IPS-18a (cell line): ENCODE data around the gene TCAP.
A peak's percentile ranks its signal among the peaks of the same experiment; 100 is the strongest.

Experiments used
- H3K27ac ChIP-seq: one replicate; pipeline ENCODE4 v1.5.1; 2013; ENCODE audit warnings: low read length
- H3K27me3 ChIP-seq: one replicate; pipeline ENCODE4 v1.6.1; 2013; ENCODE audit warnings: mild to moderate bottlenecking, low read length; ENCODE audit not compliant: control insufficient read depth, insufficient read depth
- H3K36me3 ChIP-seq: one replicate; pipeline ENCODE4 v1.6.1; 2013; ENCODE audit warnings: low read depth, low read length; ENCODE audit not compliant: control insufficient read depth
- H3K4me1 ChIP-seq: one replicate; pipeline ENCODE4 v1.6.1; 2013; ENCODE audit warnings: low read depth, low read length; ENCODE audit not compliant: control insufficient read depth
- H3K4me3 ChIP-seq: one replicate; pipeline ENCODE4 v1.5.1; 2013; ENCODE audit warnings: low read length
- H3K9ac ChIP-seq: one replicate; pipeline ENCODE4 v1.6.1; 2013; ENCODE audit warnings: mild to moderate bottlenecking, low read length, moderate library complexity
- H3K9me3 ChIP-seq: one replicate; pipeline ENCODE4 v1.6.1; 2013; ENCODE audit warnings: low read depth, low read length; ENCODE audit not compliant: control insufficient read depth

The TCAP gene

GRCh38 chr17:39658760-39659159 lies 6.4 kb upstream of the TCAP start:
- no peak overlapping the region for H3K4me3 ChIP-seq
- H3K36me3 ChIP-seq, result peaks cover 3% of the 10 kb centered on the region
- H3K4me1 ChIP-seq, result peaks cover 6% of the 10 kb centered on the region
- H3K27ac ChIP-seq, result no peak overlapping the region
- no peaks in the 10 kb centered on the region for H3K27me3 ChIP-seq
- no peak overlapping the region for H3K9ac ChIP-seq
- no peaks in the 10 kb centered on the region for H3K9me3 ChIP-seq

DNA sequence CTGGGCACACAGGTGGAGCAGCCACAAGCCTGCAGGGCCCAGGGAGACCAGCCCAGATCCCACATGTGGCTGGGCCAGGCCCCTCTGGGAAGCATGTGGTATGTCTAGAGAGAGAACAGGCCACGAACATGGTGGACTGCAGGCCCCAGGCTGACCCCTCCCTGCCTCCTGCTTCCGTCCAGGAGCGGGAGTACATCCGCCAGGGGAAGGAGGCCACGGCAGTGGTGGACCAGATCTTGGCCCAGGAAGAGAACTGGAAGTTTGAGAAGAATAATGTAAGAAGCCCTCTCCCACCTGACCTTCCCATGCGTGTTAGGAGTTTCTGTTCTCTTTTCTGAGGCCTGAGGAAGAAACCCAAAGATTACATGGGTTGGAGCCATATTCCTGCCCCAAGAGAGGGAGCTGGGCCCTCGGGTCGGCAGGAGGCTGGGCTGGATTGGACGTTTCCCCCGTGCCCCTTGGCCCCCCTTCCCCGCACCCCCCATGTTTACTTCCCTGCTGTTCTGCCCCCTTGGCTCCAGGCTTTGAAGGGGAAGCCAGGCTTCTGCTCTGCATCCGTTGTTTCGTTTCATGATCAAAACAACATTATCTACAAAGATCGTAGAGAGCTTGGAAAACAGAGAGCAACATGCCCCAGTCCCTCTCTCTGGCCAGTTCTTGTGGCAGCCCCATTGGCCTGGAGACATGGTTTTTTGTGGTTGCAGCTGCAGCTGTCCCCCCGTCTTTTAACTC lies 5.7 kb upstream of the TCAP start:
- Histone ChIP-seq H3K9ac (no peak overlapping the region), H3K4me3 (no peak overlapping the region), H3K27me3 (no peaks in the 10 kb centered on the region), H3K36me3 (peaks cover 3% of the 10 kb centered on the region), H3K27ac (no peak overlapping the region), H3K4me1 (peaks cover 11% of the 10 kb centered on the region), H3K9me3 (no peaks in the 10 kb centered on the region)

DNA sequence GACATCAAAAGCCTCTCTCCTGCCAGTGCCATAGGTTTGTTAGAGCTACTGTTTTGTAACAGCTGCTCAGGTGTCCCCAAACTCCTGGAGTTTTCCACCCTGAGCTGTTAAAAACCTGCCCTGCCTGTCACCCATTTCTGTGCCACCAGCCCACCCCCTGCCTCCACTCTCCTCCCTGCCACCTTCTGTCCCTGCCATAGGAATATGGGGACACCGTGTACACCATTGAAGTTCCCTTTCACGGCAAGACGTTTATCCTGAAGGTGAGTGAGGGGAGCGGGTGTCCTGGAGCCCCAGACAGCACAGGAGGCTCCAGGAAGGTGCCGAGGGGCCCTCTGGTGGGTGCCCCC lies 5.2 kb upstream of the TCAP start:
- Histone ChIP-seq H3K36me3 (peaks cover 3% of the 10 kb centered on the region), H3K9me3 (no peaks in the 10 kb centered on the region), H3K27ac (no peak overlapping the region), H3K9ac (no peak overlapping the region), H3K4me1 (peaks cover 15% of the 10 kb centered on the region), H3K27me3 (no peaks in the 10 kb centered on the region), H3K4me3 (no peak overlapping the region)

DNA sequence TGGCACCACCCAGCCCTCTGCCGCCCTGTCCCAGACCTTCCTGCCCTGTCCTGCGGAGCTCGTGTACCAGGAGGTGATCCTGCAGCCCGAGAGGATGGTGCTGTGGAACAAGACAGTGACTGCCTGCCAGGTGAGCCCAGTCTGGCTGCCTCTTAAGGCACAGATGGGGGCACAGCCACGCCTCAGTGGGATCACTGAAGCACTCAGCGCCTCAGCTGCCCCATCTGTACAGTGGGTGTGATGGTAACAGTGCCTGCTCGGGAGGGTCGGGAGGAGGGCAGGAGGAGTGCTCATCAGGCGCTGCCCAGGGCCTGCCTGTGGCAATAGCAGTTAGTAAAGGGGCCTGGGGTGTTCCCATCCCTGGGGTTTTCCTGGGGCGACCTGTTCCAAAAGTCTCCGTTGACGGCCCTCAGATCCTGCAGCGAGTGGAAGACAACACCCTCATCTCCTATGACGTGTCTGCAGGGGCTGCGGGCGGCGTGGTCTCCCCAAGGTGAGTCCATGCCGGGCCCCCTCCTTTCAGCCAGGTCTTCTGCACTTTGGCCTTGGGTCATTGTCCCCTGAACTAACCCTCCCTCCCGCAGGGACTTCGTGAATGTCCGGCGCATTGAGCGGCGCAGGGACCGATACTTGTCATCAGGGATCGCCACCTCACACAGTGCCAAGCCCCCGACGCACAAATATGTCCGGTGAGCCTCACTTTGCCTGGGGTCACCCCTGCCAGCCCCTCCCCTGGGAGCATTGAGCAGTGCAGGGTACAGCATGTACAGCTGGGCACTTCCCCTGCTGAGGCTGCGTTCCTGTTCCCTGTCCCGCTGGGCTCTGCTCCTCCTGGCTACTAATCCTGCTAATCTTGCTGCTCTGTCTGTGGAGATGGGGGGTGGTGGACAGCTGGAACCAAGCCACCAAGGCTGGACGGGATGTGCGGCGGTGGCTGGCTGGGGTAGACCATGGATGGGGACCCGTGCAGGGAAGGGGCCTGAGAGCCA lies 4.5 kb upstream of the TCAP start:
- no peak overlapping the region for H3K4me3 ChIP-seq
- H3K27ac ChIP-seq, result no peak overlapping the region
- H3K4me1 ChIP-seq, result peaks cover 15% of the 10 kb centered on the region
- no peak overlapping the region for H3K9ac ChIP-seq
- no peaks in the 10 kb centered on the region for H3K9me3 ChIP-seq
- peaks cover 3% of the 10 kb centered on the region for H3K36me3 ChIP-seq
- no peaks in the 10 kb centered on the region for H3K27me3 ChIP-seq

- Histone ChIP-seq H3K27ac (no peak overlapping the region), H3K9me3 (no peaks in the 10 kb centered on the region), H3K27me3 (peaks cover 12% of the 10 kb centered on the region), H3K36me3 (peaks cover 3% of the 10 kb centered on the region), H3K4me3 (no peak overlapping the region), H3K9ac (no peak overlapping the region), H3K4me1 (peaks cover 16% of the 10 kb centered on the region)
These were observed 3.2 kb upstream of the TCAP start for GRCh38 chr17:39661744-39662541.

DNA sequence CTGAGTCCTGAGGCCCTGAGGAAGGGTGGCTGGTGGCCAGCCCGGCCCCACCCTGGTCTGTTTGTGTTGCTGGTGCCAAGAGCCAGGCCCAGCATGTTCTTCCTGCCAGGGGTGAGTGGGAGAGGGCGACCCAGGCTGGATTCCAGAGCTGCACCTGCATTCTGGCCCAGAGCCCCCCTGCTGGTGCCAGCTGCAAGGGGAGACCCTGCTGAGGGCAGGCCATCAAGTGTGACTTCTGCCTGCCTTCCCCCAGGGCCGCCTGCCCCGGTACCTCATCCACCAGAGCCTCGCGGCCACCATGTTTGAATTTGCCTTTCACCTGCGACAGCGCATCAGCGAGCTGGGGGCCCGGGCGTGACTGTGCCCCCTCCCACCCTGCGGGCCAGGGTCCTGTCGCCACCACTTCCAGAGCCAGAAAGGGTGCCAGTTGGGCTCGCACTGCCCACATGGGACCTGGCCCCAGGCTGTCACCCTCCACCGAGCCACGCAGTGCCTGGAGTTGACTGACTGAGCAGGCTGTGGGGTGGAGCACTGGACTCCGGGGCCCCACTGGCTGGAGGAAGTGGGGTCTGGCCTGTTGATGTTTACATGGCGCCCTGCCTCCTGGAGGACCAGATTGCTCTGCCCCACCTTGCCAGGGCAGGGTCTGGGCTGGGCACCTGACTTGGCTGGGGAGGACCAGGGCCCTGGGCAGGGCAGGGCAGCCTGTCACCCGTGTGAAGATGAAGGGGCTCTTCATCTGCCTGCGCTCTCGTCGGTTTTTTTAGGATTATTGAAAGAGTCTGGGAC lies 2.4 kb upstream of the TCAP start:
- Histone ChIP-seq H3K27me3 (peaks cover 20% of the 10 kb centered on the region), H3K9me3 (no peaks in the 10 kb centered on the region), H3K36me3 (peaks cover 3% of the 10 kb centered on the region), H3K27ac (no peak overlapping the region), H3K4me3 (no peak overlapping the region), H3K9ac (no peak overlapping the region), H3K4me1 (peaks cover 19% of the 10 kb centered on the region)

- Histone ChIP-seq H3K36me3 (peaks cover 3% of the 10 kb centered on the region), H3K9me3 (no peaks in the 10 kb centered on the region), H3K27me3 (peaks cover 21% of the 10 kb centered on the region), H3K4me3 (no peak overlapping the region), H3K9ac (no peak overlapping the region), H3K4me1 (peaks cover 19% of the 10 kb centered on the region), H3K27ac (no peak overlapping the region)
These were observed 1.8 kb upstream of the TCAP start for GRCh38 chr17:39663340-39663687.

DNA sequence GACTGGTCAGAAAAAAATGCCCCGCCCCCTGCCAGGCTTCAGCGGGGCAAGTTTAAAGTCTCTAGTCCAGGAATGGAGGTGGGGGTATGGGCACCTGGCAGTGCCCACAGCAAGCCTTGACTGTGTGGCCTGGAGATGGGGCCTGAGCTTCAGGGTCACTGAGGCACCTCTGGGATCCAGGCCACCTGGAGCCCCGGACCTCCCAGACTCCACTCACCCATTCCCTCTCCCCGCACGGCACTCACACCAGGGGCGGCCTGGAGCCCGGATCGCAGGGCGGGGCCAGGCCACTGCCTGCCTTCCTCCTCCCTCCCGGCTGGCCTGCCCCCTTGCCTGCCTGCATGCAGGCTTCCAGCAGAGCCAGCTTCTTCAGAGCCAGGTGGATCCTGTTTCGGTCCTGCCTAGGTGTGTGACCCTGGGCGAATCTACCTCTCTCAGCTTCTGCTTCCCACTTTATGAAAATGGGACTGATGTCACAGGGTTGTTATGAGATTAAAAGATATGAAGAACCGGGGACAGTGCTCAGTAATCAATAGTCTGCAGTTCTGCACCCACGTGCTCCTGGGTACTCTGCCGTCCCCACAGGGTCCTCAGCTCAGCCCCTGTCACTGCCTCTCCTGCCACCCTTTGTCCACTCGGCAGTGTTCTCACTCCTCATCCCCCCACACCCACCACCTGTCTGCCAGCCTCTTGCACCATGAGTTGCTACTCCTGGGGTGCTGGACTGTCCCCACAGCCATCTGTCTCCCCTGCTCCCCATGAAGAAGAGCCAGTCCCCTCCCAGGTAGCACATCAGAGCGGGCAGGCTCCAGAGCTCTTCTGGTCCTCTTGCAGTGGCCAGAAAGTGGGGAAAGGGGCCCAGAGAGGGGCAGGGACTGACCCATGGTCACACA lies 1.2 kb upstream of the TCAP start:
- peaks cover 3% of the 10 kb centered on the region for H3K36me3 ChIP-seq

DNA sequence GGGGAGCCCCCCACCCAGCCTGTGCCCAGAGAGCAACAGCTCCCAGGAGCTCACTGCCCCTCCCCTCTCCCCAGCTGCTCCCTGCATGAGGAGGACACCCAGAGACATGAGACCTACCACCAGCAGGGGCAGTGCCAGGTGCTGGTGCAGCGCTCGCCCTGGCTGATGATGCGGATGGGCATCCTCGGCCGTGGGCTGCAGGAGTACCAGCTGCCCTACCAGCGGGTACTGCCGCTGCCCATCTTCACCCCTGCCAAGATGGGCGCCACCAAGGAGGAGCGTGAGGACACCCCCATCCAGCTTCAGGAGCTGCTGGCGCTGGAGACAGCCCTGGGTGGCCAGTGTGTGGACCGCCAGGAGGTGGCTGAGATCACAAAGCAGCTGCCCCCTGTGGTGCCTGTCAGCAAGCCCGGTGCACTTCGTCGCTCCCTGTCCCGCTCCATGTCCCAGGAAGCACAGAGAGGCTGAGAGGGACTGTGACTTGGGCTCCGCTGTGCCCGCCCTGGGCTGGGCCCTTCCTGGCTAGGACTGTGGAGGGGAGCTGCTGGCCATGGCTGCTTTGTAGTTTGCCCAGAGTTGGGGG lies 584 bp downstream of the TCAP start:
- Histone ChIP-seq H3K4me3 (no peak overlapping the region), H3K9ac (no peak overlapping the region), H3K27me3 (peaks cover 31% of the 10 kb centered on the region), H3K36me3 (no peaks in the 10 kb centered on the region), H3K4me1 (peaks cover 19% of the 10 kb centered on the region), H3K27ac (no peak overlapping the region), H3K9me3 (no peaks in the 10 kb centered on the region)

More for the DNA sequence above, 1.2 kb upstream of the TCAP start:
- H3K27ac ChIP-seq, result no peak overlapping the region
- H3K4me3 ChIP-seq, result peak overlapping the region; percentile 8
- no peaks in the 10 kb centered on the region for H3K9me3 ChIP-seq
- peaks cover 19% of the 10 kb centered on the region for H3K4me1 ChIP-seq
- no peak overlapping the region for H3K9ac ChIP-seq
- peaks cover 27% of the 10 kb centered on the region for H3K27me3 ChIP-seq

- Histone ChIP-seq H3K4me3 (no peak overlapping the region), H3K9me3 (no peaks in the 10 kb centered on the region), H3K9ac (no peak overlapping the region), H3K4me1 (peaks cover 19% of the 10 kb centered on the region), H3K27me3 (peaks cover 31% of the 10 kb centered on the region), H3K27ac (no peak overlapping the region), H3K36me3 (no peaks in the 10 kb centered on the region)
These were observed 1.1 kb downstream of the TCAP start for GRCh38 chr17:39666231-39666600.
